WTC11 (cell line): Measurements from ENCODE around the gene NSMF.

ENCODE experiments used
- ATF1 ChIP-seq: sonication (generic); formaldehyde crosslinking; IDR thresholded peaks from 2 replicates; pipeline ENCODE4 v1.8.1; 2023; ENCODE audit warnings: mild to moderate bottlenecking, moderate library complexity, missing genetic modification reagents
- CTCF ChIP-seq: fragments of 200-600 bp; IDR thresholded peaks from 2 replicates; pipeline ENCODE4 v1.8.0; 2022; ENCODE audit warnings: antibody characterized with exemption
- E2F5 ChIP-seq: sonication (generic); formaldehyde crosslinking; IDR thresholded peaks from 2 replicates; pipeline ENCODE4 v1.8.1; 2022; ENCODE audit warnings: mild to moderate bottlenecking, moderate library complexity, missing genetic modification reagents
- ESRRA ChIP-seq: sonication (generic); formaldehyde crosslinking; IDR thresholded peaks from 2 replicates; pipeline ENCODE4 v1.8.1; 2022; ENCODE audit warnings: mild to moderate bottlenecking, missing genetic modification reagents, borderline replicate concordance
- JUN ChIP-seq: sonication (generic); formaldehyde crosslinking; IDR thresholded peaks from 2 replicates; pipeline ENCODE4 v1.8.0; 2023; ENCODE audit warnings: mild to moderate bottlenecking, missing genetic modification reagents
- SMAD3 ChIP-seq: sonication (generic); formaldehyde crosslinking; IDR thresholded peaks from 2 replicates; pipeline ENCODE4 v1.8.0; 2022; ENCODE audit warnings: missing genetic modification reagents, mild to moderate bottlenecking, borderline replicate concordance
- TEAD1 ChIP-seq: sonication (generic); formaldehyde crosslinking; IDR thresholded peaks from 2 replicates; pipeline ENCODE4 v1.8.0; 2022; ENCODE audit warnings: mild to moderate bottlenecking, missing genetic modification reagents
- USF2 ChIP-seq: sonication (generic); formaldehyde crosslinking; IDR thresholded peaks from 2 replicates; pipeline ENCODE4 v1.8.1; 2023; ENCODE audit warnings: mild to moderate bottlenecking, missing genetic modification reagents, moderate library complexity
- ZBTB43 ChIP-seq: sonication (generic); formaldehyde crosslinking; IDR thresholded peaks from 2 replicates; pipeline ENCODE4 v1.8.1; 2023; ENCODE audit warnings: mild to moderate bottlenecking, missing genetic modification reagents
- ZNF512 ChIP-seq: sonication (generic); formaldehyde crosslinking; IDR thresholded peaks from 2 replicates; pipeline ENCODE4 v1.8.1; 2022; ENCODE audit warnings: missing genetic modification reagents, borderline replicate concordance
- TF ChIP-seq, protein P1 (sequence below): sonication (generic); formaldehyde crosslinking; IDR thresholded peaks from 2 replicates; pipeline ENCODE4 v1.8.1; 2022; ENCODE audit warnings: low read depth, missing genetic modification reagents, borderline replicate concordance
- TF ChIP-seq, protein P2 (sequence below): sonication (generic); formaldehyde crosslinking; IDR thresholded peaks from 2 replicates; pipeline ENCODE4 v1.8.1; 2022; ENCODE audit warnings: low read depth, mild to moderate bottlenecking, moderate library complexity, missing genetic modification reagents, borderline replicate concordance
- TF ChIP-seq, protein P3 (sequence below): sonication (generic); formaldehyde crosslinking; IDR thresholded peaks from 2 replicates; pipeline ENCODE4 v1.8.1; 2023; ENCODE audit warnings: mild to moderate bottlenecking, missing genetic modification reagents

GRCh38 chr9:137457406-137458193 lies 1.5 kb downstream of the NSMF start:
- TF ChIP-seq, protein P1, sequence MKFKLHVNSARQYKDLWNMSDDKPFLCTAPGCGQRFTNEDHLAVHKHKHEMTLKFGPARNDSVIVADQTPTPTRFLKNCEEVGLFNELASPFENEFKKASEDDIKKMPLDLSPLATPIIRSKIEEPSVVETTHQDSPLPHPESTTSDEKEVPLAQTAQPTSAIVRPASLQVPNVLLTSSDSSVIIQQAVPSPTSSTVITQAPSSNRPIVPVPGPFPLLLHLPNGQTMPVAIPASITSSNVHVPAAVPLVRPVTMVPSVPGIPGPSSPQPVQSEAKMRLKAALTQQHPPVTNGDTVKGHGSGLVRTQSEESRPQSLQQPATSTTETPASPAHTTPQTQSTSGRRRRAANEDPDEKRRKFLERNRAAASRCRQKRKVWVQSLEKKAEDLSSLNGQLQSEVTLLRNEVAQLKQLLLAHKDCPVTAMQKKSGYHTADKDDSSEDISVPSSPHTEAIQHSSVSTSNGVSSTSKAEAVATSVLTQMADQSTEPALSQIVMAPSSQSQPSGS (CRISPR knock-in tag), result no peak
- TF ChIP-seq CTCF (no peak), TEAD1 (CRISPR knock-in tag) (no peak), USF2 (no peak), E2F5 (CRISPR knock-in tag) (no peak), ESRRA (CRISPR knock-in tag) (no peak), ATF1 (CRISPR knock-in tag) (no peak), JUN (CRISPR knock-in tag) (no peak), ZNF512 (CRISPR knock-in tag) (no peak), ZBTB43 (no peak), SMAD3 (no peak)
- TF ChIP-seq, protein P2, sequence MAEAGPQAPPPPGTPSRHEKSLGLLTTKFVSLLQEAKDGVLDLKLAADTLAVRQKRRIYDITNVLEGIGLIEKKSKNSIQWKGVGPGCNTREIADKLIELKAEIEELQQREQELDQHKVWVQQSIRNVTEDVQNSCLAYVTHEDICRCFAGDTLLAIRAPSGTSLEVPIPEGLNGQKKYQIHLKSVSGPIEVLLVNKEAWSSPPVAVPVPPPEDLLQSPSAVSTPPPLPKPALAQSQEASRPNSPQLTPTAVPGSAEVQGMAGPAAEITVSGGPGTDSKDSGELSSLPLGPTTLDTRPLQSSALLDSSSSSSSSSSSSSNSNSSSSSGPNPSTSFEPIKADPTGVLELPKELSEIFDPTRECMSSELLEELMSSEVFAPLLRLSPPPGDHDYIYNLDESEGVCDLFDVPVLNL (CRISPR knock-in tag), result no peak
- TF ChIP-seq, protein P3, sequence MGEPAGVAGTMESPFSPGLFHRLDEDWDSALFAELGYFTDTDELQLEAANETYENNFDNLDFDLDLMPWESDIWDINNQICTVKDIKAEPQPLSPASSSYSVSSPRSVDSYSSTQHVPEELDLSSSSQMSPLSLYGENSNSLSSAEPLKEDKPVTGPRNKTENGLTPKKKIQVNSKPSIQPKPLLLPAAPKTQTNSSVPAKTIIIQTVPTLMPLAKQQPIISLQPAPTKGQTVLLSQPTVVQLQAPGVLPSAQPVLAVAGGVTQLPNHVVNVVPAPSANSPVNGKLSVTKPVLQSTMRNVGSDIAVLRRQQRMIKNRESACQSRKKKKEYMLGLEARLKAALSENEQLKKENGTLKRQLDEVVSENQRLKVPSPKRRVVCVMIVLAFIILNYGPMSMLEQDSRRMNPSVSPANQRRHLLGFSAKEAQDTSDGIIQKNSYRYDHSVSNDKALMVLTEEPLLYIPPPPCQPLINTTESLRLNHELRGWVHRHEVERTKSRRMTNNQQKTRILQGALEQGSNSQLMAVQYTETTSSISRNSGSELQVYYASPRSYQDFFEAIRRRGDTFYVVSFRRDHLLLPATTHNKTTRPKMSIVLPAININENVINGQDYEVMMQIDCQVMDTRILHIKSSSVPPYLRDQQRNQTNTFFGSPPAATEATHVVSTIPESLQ (CRISPR knock-in tag), result no peak
